ENCODE measurements around the gene PBX1.

PBX1 gene

DNA sequence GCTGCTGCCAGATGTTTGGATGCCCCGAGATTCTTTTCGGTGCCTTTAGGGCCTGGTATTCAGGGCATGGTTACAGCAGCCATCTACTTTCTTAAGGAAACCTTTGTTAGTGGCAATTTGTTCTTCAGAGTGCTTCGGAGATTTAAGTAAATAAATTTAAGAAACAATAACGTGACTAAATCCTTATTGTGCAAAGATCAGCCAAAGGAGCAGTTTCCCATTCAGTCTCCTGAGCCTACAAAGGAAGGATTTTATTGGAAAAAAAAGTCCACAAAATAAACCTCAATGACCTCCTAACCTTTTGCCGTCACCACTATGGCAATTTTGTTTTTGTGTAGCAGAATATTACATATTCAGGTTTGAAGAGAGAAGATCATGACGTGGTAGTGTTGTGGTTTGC lies 231.1 kb downstream of the PBX1 start:
- no peak for DNase-seq

DNA sequence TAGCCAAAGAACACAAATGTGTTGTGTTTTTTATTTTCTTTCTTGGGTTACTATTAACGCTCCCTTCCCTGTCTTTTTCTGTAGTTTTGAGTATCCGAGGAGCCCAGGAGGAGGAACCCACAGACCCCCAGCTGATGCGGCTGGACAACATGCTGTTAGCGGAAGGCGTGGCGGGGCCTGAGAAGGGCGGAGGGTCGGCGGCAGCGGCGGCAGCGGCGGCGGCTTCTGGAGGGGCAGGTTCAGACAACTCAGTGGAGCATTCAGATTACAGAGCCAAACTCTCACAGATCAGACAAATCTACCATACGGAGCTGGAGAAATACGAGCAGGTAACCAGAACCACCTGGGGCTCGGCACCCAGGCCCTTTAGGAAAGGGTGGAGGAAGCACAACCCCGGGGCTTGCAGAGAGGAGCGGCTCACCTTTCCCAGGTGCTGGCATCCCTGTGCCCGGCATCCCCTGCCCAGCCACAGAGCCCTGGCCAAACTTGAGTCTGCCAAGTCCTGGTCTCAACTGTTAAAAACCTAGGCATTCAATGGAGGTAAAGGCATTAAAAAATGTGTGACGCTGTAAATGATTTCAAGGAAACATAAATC lies 233.5 kb downstream of the PBX1 start:
- DNase-seq: no peak

DNA sequence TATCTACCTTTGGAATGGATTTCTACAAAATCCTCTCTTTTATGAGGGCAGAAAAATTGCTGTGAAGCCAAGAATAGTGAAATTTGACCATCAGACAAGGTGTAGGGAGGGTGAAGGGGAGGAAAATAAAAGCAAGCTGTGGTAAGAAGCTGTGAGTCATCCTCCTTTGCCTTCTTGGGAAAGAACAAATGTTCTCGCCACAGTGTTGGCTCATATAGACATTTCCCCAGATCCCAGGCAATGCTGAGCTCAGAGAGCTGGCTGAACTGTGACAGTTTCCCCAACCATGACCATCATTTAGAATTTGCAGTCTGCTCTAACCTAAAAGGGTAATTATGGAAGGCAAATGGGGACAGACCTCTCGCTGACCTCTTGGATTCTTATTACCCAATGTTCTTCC lies 235.4 kb downstream of the PBX1 start:
- no peak for DNase-seq

DNA sequence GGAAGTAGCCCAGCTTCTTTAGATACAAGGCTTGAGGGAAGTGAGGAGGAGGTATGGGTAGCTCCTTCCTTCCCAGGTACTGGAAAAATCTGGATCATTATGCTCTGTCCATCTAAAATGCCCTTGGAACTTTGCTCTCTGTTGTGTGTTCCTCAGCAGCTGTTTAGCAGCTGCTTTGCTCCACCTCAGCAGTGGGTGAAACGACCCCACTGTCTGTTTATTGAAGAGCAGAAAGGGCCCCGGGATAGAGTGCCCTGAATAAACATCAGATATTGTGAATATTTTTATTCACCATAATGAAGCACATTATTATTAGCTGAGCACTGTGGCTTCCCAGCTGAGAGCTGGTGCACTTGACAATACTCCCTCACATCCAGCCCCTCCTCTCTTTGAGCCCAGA lies 237.9 kb downstream of the PBX1 start:
- no peak for DNase-seq

DNA sequence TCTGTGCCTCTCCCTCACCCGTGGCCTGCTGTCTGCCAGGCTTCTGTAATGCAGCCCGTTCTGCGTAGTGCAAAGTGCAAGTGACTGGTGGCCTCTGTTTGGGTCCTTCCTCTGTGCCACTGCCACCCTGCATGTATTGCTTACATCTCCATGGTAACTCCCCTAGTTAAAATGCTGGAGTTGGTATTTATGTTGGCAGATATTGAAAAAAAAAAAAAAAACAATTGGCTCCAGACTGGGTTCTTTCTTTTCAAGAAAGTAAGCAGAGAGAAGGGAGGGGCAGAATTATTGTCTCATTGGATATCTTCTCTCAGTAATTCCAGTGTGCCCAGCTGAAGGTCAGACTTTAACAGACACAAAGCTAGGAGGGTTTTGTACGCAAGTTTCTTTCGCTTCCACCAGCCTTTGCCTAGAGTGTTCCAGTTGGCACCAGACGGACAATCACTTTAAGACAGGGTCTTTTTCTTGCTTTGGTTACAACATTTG lies 242.3 kb downstream of the PBX1 start:
- no peak for DNase-seq

DNA sequence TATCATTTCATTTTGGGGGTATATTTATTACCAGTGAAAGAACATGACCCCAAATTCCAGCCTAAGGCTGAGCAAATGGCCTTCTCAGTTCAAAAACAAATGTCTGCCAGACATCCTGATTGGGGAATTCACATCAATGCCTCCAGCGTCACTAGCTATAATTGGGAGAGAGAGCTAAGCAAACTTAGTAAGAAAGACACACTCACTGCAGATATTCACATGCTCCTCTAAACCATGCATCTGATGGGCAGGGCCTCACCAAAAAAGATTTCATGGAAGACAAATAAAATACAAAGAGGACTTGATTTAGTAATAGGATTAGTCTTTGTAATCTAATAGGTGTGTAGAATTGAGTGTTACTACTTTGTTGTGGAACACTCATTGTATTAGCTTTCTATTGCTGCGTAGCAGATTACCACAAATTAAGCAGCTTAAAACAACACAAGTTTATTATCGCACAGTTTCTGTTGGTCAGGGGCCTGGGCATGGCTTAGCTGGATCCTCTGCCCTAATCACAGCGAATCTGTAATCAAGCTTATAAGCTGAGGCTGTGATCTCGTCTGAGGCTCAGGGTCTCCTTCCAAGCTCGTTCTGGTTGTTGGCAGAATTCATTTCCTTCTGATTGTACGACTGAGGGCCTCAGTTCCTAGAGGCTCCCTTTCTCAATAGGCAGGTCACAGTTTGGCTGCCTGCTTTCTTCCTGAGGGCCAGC lies 243.0 kb downstream of the PBX1 start:
- DNase-seq: no peak

DNA sequence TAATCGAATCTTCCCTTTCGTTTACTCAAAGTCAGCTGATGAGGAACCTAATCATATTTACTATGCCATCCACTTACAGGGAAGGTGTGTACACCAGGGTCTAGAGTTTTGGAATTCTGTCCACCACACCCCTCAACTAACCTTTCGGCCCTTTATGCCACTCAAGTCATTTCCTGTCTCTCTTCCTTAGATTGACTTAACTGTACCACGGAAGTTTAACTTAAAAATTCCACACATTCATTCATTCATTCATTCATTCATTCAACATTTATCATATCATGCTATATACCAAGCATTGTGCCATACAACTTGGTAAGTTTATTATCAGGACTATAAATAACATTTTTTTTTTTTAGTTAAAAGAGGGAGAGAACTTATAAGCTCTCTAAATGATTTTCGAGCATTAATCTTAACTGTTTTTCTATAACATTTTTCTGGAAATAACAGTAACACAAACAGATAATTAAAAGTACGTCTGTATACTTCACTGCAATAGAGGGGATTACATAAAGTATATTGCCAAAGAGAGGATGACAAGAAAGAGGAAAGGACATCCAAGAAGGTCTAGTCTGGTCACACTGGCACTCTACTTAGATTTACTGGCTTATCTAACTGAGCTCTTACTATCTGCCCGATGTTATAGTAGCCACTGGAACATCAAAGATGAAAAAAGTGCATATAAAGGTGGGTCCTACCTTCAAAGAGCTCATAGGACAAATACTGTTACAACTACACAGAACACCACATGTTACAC lies 243.7 kb downstream of the PBX1 start:
- DNase-seq: no peak

DNA sequence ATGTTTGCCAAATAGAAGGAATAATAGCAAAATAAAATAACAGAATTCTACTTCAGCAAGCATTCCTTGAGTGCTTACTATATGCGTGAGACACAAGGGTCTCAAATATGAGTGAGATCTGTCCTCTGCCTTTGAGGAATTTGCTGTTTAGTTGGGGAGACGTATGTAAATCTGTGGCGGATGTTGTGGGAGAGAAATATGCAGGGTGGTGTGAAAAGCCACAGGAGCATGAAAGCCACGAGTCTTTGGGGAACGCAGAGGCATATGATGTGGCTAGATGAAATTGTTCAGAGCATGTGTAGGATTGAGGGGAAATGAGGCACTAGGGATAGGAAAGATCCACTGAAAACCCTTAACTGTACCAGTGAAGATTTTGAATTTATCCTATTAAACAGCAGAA lies 244.4 kb downstream of the PBX1 start:
- no peak for DNase-seq

DNA sequence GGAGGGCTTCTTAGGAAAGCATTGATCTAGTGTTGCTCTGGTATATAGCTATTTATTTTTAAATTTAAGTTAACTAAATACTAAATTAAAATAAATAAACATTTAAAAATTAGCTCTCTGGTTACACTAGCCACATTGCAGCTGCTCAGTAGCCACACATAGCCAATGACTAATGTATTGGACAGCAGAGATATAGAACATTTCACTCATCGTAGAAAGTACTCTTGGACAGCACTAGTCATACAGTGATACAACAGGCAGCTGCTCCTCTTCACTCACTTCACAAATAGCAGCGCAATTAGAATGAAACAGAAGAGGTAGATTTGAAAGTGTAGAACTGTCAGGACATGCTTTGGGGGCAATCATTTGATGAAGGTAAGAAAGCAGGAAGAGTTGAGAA lies 245.4 kb downstream of the PBX1 start:
- no peak for DNase-seq

DNA sequence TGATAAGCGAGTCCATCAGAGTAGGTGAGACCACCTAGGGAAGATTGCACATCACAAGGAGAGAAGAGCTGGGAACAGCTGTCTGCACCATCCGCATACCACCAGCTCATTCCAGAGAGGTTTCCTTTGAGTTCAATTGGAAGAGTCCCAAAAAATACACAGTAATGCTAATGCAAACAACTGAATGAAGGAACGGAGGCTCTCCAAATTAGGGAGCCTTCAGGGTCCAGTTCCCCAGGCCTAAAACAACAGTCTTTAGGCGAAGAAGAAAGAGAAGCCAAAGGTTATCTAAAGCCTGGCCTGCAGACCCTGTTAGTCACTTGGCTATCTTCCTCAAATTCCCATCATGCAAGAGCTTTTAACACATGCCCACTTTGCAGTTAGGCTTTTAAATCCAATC lies 246.4 kb downstream of the PBX1 start:
- DNase-seq: no peak

DNA sequence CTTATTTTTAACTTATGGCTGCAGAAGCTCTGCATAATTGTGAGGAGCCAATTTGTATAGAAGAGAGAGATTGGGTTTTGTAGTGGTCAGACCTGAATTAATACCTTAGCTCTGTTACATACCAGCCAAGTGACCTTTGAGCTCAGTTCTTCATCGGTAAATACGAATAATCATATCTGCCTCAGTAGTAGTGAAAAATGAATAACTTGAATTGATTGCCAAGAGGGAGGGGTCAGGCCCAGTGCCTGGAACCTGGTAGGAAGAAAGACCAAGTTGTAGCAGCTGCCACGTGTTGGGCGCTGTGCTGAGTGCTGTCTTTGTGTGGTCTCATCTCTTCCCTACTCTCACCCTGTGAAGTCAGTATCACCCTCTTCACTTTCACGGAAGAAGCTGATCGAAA lies 247.5 kb downstream of the PBX1 start:
- DNase-seq: no peak

DNA sequence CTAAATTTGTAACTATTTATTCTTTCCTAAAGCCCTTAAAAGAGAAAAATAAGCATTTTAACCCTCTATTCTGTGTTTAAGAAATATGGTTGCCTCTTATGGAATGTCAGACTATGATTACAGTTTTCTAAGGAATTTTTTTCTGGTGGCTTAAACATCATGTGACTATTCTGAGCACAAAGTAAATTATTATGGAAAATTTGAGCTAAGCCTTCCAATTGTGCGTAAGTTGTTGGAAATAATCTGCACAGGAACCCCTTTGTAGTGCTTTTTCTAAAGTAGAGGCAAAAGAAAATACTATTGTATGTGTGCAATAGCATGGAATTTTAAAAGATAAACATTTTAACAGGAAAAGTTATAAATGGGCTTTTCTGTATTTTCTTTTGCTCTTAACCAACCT lies 254.8 kb downstream of the PBX1 start:
- DNase-seq: no peak

DNA sequence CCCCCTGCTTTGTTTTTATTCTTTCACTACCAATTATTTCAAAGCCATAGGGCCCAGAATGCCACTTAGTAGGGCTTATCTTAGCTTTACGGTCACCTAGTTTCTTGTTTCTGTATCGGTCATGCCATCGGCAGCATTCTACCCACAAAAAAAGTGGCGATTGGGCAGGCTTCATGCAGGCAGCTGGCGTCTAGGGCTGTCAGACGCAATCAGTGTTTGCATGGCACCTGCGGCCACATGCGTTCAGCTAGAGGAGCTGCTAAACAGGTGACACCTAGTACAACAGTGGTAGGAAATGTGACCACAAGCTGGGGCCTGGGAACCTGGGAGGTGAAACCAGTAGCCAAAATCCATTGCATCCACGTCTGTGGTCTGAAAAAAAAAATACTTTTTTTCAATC lies 262.7 kb downstream of the PBX1 start:
- no peak for DNase-seq

DNA sequence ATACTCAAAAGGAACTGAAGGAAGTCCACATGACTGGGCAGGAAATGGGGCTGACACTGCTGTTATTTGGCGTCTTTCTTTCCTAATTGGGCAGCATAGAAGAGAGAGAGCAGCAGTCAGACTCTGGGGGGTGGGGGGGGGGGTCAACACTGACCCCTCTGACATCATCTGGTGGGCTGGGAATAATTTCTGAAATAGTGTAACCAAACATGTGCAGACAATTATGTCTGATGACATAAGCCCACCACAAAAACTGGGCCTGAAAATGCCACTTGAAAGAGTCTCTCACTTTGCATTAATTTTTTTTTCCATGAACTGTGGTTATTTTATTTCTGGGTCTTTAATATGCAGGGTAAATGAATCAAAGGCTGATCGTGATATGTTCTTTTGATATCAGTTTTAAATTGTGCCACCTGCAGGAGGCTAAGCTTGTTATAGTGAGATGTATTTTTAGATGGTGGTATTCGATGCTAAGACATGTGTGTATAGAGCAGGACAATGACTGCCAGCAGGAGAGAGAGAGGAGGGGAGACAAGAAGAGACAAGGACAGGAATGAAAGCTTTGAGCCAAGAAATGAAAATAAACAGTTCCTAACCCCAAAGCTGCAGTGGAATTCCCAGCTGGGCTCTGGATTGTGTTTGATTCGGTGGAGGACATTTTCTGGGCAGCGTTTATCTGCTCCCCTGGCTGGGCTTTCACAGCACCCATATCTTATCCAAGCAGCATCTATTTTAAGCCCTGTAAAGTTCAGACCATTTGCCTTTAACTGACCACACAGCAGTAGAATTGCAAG lies 264.7 kb downstream of the PBX1 start:
- DNase-seq: no peak

DNA sequence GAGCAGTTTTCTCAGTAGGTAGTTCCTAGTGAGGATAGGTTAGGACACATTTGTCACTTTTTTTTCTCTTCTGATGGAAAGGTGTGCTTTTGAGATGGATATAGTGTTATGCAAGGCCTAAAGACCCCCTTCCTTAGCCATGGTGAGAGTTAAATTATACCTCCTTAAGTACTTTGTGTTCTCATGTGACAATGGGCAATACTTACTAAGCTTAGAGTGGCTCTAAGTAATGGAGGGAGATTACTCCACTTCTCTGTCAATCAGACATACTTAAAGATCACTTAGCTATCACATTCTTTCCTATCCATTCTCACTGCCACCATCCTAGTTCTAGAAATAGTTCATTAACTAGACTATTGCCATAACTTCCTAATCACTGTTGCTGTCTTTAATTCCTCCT lies 265.6 kb downstream of the PBX1 start:
- no peak for DNase-seq

DNA sequence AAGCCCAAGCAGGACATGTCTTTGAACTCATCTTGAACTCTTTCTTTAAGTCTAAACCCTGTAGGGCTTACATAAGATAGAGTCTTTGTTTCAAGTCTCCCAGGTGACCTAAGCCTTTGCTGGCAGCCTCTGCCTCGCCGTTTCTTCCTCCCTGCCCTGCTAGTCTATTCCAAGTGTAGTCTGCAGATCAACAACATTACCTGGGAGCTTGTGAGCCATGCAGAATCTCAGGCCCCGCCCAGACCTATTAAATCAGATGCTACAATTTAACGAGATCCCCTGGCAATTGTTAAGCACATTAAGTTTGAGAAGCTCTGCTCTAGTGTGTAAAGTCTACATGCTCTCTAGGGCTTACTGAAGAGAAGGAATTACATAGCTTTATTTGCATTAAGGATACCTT lies 271.6 kb downstream of the PBX1 start:
- DNase-seq: no peak

DNA sequence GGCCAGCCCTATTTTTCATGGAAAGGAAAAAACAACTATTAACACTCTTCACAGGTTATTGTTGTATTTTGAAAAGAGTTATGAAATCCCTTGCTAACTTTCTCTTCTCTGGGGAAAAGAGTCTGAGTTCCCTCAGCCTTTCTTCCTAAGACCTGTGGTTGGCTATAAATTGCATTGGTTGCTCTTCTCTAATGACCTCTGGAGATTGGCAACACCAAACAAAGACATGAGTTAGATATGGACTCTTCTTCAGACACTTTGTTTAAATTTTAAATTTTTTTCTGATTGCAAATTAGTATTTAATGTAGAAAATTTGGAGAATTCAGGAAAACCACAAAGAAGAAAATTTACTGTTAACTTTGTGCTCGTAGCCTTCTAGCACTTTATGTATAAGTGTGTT lies 275.7 kb downstream of the PBX1 start:
- no peak for DNase-seq

DNA sequence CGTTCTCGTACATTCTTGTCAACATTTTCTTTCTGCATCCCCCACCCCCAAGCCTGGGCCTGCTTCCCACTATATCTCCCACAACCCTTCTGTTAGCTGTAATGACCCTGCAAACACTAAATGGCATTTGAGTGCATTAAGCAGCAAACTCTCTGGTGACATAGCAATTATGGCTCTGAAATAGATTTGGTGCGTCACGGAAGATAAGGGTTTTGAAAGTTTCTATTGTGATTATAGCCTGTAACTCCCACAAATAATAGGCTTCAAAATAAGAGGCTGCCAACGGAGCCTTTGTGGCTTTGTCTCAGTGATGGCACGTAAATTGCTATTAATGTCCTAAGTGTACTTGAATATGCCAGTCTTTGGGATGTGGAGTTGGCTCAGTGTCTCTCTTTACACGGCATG lies 277.6 kb downstream of the PBX1 start:
- no peak for DNase-seq

DNA sequence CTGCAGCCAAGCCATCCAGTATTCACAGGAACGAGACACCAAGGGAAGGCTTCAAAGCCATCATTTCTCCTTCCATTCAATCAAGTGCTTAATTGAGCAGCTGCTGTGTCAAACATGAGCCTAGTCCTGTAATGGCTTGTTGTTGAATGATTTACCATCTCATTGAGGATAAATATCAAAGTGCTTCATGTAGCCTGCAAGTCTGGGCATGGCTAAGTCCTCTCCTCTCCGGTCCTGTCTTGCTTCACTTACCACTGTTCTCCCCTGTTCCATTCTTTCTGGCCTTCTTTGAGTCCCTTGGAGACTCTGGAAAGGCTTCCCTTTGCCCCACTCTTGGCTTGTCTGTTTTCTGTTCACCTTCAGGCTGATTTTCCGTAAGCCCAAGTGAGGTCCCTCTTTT lies 279.8 kb downstream of the PBX1 start:
- no peak for DNase-seq

DNA sequence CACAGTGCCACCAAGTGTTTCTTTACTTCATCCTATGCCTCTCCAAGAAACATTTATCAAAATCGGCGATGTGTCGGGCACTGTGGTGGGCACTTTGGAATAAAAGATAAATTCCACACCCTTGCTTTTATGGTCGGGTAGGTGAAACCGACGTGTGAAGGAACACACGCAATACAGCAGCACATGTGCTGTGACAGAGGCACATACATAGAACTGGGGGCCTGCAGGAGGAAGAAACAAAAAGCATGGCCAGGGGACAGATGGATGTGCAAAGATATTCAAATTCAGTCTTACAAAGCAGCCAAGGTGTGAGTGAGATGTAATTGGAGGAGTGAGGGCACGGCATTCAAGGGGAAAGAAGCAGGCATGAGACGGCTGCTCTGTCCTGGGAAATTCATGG lies 282.0 kb downstream of the PBX1 start:
- DNase-seq: no peak

DNA sequence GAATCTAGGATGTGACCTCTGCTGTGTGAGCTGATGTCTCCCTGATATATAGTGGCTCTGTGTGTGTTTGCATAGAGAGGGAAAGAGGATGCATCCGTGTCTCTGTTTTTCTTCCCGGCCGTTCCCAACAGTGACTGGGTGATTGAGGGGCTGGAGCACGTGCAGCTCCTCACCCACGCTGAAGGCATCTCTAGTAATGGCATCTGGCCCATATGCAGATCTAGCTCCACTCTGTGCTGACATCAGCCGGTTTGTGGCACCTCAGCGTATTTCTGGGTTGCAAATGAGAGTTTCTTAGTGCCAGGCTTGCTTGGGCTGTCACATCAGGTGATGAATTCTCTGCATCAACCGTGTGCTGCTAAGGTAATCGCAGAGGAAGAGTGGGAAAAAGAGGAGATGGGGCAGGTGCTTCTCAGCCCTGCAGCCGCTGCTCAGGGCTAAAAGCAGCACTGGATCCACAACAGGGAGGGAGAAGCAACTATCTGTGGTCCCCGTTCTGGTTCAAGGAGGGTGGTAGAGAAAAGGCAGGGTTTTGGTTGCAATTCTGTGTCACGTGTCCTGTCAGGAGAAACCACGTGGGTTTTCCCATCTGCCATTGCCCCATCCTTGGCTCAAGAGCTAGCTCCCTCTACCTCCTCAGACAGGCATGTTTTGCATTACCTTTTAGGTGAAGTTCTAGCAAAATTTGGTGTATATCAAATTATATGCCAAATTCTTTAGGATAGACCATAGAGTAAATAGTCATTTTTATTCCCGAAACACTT lies 282.9 kb downstream of the PBX1 start:
- DNase-seq: no peak

DNA sequence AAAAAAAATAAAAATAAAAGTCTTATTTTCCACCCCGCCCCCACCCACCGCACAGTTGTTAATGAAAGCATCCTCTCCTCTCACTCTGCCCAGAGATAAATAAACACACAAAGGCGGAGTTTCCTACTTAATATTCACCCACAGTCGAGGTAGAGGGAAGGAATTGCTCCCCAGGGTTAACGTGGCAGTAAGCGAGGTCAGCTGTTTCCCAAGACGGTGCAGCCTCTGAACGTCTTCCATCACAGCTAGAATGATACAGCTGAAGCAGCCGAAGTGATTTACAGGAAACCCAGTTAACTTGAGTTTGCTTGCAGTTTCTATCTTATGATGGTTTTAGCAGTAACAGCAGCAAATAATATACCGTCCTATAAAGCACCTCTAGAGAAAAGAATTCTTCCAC lies 283.9 kb downstream of the PBX1 start:
- DNase-seq: no peak

All from activated gamma-delta T cell treated with Interleukin-2 at 50 U/mL for 16 hours (primary cell).